Breast epithelium (tissue), 4 donors: ENCODE results near the gene RNF41. TPM values are rescaled to one million over a fixed set of nuclear protein-coding genes. Genes with fewer than 3 reads are reported as not detected.

ENCODE experiments used
- DNase-seq, 2 donors: peaks; one replicate each; pipeline ENCODE4 v3.0.0-alpha.2; 2019; ENCODE audit warnings: low spot score in 2 of 2
- H3K27ac ChIP-seq, 2 donors: fragments of 200-600 bp; sonication (generic) in 1 of 2; one replicate each; pipeline ENCODE4 v1.5.1; 2016 to 2019; ENCODE audit warnings: mild to moderate bottlenecking in 1 of 2
- H3K27me3 ChIP-seq, 2 donors: fragments of 200-600 bp; sonication (generic) in 1 of 2; one replicate each; pipeline versions ENCODE4 v1.5.1 to v1.6.0; 2017 to 2019; ENCODE audit warnings: control low read depth in 1 of 2, mild to moderate bottlenecking in 1 of 2
- H3K36me3 ChIP-seq: fragments of 200-600 bp; one replicate; pipeline ENCODE4 v1.5.1; 2019
- H3K4me1 ChIP-seq, 2 donors: fragments of 200-600 bp; sonication (generic); one replicate each; pipeline ENCODE4 v1.5.1; 2016 to 2019; ENCODE audit warnings: control low read depth in 1 of 2
- H3K4me3 ChIP-seq, 3 donors: fragments of 200-600 bp; sonication (generic); 1 replicate in 2 of 3; 2 replicates in 1 of 3; pipeline ENCODE4 v1.5.1; 2016 to 2019; ENCODE audit warnings: mild to moderate bottlenecking in 3 of 3, moderate library complexity in 2 of 3
- H3K9me3 ChIP-seq, 2 donors: fragments of 200-600 bp; sonication (generic) in 1 of 2; one replicate each; pipeline ENCODE4 v1.5.1; 2016 to 2019; ENCODE audit warnings: control low read depth in 1 of 2
- CTCF ChIP-seq, 3 donors: fragments of 450-650 bp; IDR thresholded peaks; one replicate each; pipeline ENCODE4 v1.5.1; 2016 to 2017; ENCODE audit warnings: antibody characterized with exemption in 3 of 3, mild to moderate bottlenecking in 3 of 3, moderate library complexity in 3 of 3
- POLR2A ChIP-seq: fragments of 450-650 bp; IDR thresholded peaks from one replicate; pipeline ENCODE4 v1.6.1; 2016; ENCODE audit warnings: antibody characterized with exemption, mild to moderate bottlenecking, moderate library complexity
- POLR2AphosphoS5 ChIP-seq, 3 donors: sonication (generic); formaldehyde crosslinking; IDR thresholded peaks; one replicate each; pipeline ENCODE4 v1.6.1; 2017; ENCODE audit warnings: antibody characterized with exemption in 3 of 3
- intact Hi-C: fragments of 100-400 bp; cut with DNase I; formaldehyde crosslinking; loops from one replicate; pipeline ENCODE4 v1.15.1; 2023; ENCODE audit warnings: low total_unique reads
- total RNA-seq, 3 donors: library from RNA; depleted of rRNA; stranded (reverse); fragments of >200 nt; gene quantifications; one replicate each; pipeline ENCODE4 v1.1.0, GENCODE V29; 2016

RNF41 gene
- total RNA-seq, 3 donors from 2014 or later, result 64.4 to 86.6 (median 81.3) TPM

- Histone ChIP-seq H3K27ac (no peak overlapping the region), H3K36me3 (no peaks in the 10 kb centered on the region), H3K4me3 (no peak overlapping the region), H3K9me3 (no peaks in the 10 kb centered on the region), H3K4me1 (peaks cover 0 to 6% of the 10 kb centered on the region in 2 donors), H3K27me3 (no peaks in the 10 kb centered on the region)
- intact Hi-C loops, result no loop called here
- DNase-seq, result no peak
- no peak for TF ChIP-seq CTCF (IDR thresholded peaks at IDR 0.05)
- TF ChIP-seq POLR2AphosphoS5 (IDR thresholded peaks at IDR 0.05), result no peak
- TF ChIP-seq POLR2A, result no peak
These were observed 39.9 kb upstream of the RNF41 start for GRCh38 chr12:56261503-56262232.

DNA sequence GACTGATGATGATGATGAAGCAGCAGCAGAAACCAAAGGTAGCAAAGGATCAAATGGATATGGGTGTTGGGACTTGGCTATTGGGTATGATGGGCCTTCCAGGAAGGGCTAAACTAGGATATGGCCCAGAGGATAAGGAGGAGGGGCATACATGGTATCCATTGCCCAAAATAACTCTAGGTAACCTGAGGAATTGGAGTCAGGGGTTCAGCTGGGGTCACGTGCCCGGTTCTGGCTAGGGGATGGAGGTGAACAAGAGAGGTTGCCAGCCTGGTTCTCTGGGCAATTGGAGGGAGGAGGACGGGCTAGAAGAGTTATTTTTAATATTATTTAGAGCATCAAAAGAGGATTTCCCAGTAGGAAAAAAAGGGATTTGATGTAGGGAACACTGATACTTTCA is 39.2 kb upstream of the RNF41 start:
- peaks cover 0 to 12% of the 10 kb centered on the region in 2 donors for H3K4me1 ChIP-seq
- TF ChIP-seq POLR2A (no peak), CTCF (IDR thresholded peaks at IDR 0.05) (no peak), POLR2AphosphoS5 (IDR thresholded peaks at IDR 0.05) (no peak)
- intact Hi-C loops, result no loop called here

DNA sequence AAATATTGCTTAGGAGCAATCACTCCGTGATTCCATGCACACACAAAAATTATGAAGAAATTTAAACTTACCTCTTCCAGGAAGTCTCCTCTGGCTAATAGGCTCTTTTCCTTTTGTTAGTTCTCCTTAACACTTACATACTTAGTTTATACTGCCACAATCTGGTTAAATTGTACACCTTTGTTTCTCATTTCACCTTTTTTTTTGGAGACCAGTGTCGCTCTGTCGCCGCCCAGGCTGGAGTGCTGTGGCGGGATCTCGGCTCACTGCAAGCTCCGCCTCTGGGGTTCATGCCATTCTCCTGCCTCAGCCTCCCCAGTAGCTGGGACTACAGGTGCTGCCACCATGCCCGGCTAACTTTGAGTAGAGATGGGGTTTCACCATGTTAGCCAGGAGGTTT is 38.7 kb upstream of the RNF41 start:
- DNase-seq, result no peak
- H3K36me3 ChIP-seq, result no peaks in the 10 kb centered on the region
- H3K9me3 ChIP-seq, result no peaks in the 10 kb centered on the region
- intact Hi-C loops, result no loop called here
- peaks cover 0 to 12% of the 10 kb centered on the region in 2 donors for H3K4me1 ChIP-seq
- no peak overlapping the region for H3K27ac ChIP-seq
- H3K27me3 ChIP-seq, result no peaks in the 10 kb centered on the region
- no peak overlapping the region for H3K4me3 ChIP-seq
- TF ChIP-seq POLR2AphosphoS5 (IDR thresholded peaks at IDR 0.05) (no peak), CTCF (IDR thresholded peaks at IDR 0.05) (no peak), POLR2A (no peak)

More for the DNA sequence above, 39.2 kb upstream of the RNF41 start:
- Histone ChIP-seq H3K9me3 (no peaks in the 10 kb centered on the region), H3K36me3 (no peaks in the 10 kb centered on the region), H3K27ac (no peak overlapping the region), H3K27me3 (no peaks in the 10 kb centered on the region), H3K4me3 (no peak overlapping the region)
- DNase-seq, result no peak

- TF ChIP-seq CTCF (IDR thresholded peaks at IDR 0.05) (no peak), POLR2A (no peak), POLR2AphosphoS5 (IDR thresholded peaks at IDR 0.05) (no peak)
- peak overlapping the region; percentile 83 to 86 for H3K27ac ChIP-seq
- intact Hi-C loops, result no loop called here
These were observed 37.1 kb upstream of the RNF41 start for GRCh38 chr12:56258820-56259183.

GRCh38 chr12:56258068-56258819 is 36.5 kb upstream of the RNF41 start, which contains the start of gene ANKRD52:
Gene ANKRD52, minus strand, starts transcription at chr12:56258384. Its CDS starts 115 bp downstream, at chr12:56258269.
- TF ChIP-seq POLR2AphosphoS5 (IDR thresholded peaks at IDR 0.05), result peak in 2 of 3 donors; percentile 9 to 46
- peak; percentile 6 to 82 (median 31) for TF ChIP-seq CTCF (IDR thresholded peaks at IDR 0.05)
- TF ChIP-seq POLR2A, result no peak
- intact Hi-C loops, result no loop called here
- Histone ChIP-seq H3K27ac (peak within 1 kb of the TSS; percentile 83 to 86), H3K4me1 (peaks cover 0 to 12% of the 10 kb centered on the region in 2 donors), H3K27me3 (no peaks in the 10 kb centered on the region), H3K9me3 (no peaks in the 10 kb centered on the region), H3K36me3 (peaks cover 9% of the 10 kb centered on the region), H3K4me3 (peak within 1 kb of the TSS; percentile 80 to 96 (median 80))
- DNase-seq, result peak in 1 of 2 donors; percentile 43

More at GRCh38 chr12:56258820-56259183, 37.1 kb upstream of the RNF41 start:
- Histone ChIP-seq H3K36me3 (peaks cover 3% of the 10 kb centered on the region), H3K4me3 (peak overlapping the region; percentile 80 to 96 (median 80)), H3K4me1 (peaks cover 0 to 12% of the 10 kb centered on the region in 2 donors), H3K9me3 (no peaks in the 10 kb centered on the region), H3K27me3 (no peaks in the 10 kb centered on the region)
- no peak for DNase-seq
